ENCODE measurements around the gene CDH10. TPM values are rescaled to one million over a fixed set of nuclear protein-coding genes. Genes with fewer than 3 reads are reported as not detected.

The CDH10 gene
- total RNA-seq, 1 experiment from 2014 or later, result 0.31 TPM

DNA sequence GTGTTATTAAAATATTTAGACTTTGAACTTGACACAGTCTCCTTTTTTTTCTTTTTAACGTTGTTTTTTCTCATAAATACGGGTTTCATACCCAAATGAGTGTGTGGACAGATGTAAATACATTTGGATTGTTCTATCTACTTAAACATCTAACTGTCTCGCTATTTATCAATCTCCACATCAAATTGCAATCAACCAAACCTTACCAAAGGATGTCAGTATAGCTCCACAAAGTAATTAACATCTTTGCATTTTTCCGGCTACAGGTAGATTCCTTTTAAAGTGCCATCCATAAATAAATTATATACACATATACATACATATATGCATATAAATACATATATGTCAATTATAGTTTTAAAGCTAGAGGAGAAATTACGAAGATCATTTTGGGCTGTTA lies 705 bp upstream of the CDH10 start:
- H3K4me2 ChIP-seq (ENCODE audit: insufficient read depth, insufficient read length, low read length), result peak overlapping the region; percentile 82
- peaks cover 27 to 33% of the 10 kb centered on the region in 2 experiments for H3K4me1 Mint-ChIP-seq

More for the DNA sequence above, 705 bp upstream of the CDH10 start:
- no peaks in the 10 kb centered on the region for H3K4me1 ChIP-seq (ENCODE audit: insufficient read depth, low read length)
- H3K56ac ChIP-seq (ENCODE audit: insufficient read length, low read depth, low read length), result no peak overlapping the region
- H3K27me3 ChIP-seq (ENCODE audit: insufficient read depth, low read length), result no peaks in the 10 kb centered on the region; the same call in 1 of the 2 replicates
- H3K79me2 ChIP-seq (ENCODE audit: insufficient read depth, low read length), result no peaks in the 10 kb centered on the region
- no peak overlapping the region for H3K4ac ChIP-seq (ENCODE audit: low read depth, low read length)
- H2AK5ac ChIP-seq (ENCODE audit: insufficient read length, low read length), result no peak overlapping the region
- H3K9me3 ChIP-seq (ENCODE audit: control insufficient read depth, low read depth, low read length), result no peaks in the 10 kb centered on the region
- Mint-ChIP-seq H3K9me3 (no peaks in the 10 kb centered on the region), H3K36me3 (ENCODE audit: insufficient read depth in 1 of 3, low read depth in 3 of 3) (no peaks in the 10 kb centered on the region), H3K27ac (no peak overlapping the region), H3K4me3 (peak overlapping the region; percentile 26 to 57; a peak in 3 of 5 replicates), H3K27me3 (ENCODE audit: low read depth) (peaks cover 46% of the 10 kb centered on the region)
- H4K20me1 ChIP-seq (ENCODE audit: control insufficient read depth, insufficient read depth, insufficient read length), result no peaks in the 10 kb centered on the region
- no peak overlapping the region for H4K91ac ChIP-seq (ENCODE audit: insufficient read length, low read depth, low read length)
- H3K9ac ChIP-seq (ENCODE audit: extremely low read depth, insufficient read length, low read length), result no peak overlapping the region
- no peaks in the 10 kb centered on the region for H3K23me2 ChIP-seq (ENCODE audit: insufficient read length, low read depth, low read length, poor library complexity, severe bottlenecking)
- no peak overlapping the region for H2AFZ ChIP-seq (ENCODE audit: low read length)
- TF ChIP-seq, protein P1, sequence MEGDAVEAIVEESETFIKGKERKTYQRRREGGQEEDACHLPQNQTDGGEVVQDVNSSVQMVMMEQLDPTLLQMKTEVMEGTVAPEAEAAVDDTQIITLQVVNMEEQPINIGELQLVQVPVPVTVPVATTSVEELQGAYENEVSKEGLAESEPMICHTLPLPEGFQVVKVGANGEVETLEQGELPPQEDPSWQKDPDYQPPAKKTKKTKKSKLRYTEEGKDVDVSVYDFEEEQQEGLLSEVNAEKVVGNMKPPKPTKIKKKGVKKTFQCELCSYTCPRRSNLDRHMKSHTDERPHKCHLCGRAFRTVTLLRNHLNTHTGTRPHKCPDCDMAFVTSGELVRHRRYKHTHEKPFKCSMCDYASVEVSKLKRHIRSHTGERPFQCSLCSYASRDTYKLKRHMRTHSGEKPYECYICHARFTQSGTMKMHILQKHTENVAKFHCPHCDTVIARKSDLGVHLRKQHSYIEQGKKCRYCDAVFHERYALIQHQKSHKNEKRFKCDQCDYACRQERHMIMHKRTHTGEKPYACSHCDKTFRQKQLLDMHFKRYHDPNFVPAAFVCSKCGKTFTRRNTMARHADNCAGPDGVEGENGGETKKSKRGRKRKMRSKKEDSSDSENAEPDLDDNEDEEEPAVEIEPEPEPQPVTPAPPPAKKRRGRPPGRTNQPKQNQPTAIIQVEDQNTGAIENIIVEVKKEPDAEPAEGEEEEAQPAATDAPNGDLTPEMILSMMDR (conservative IDR thresholded peaks at IDR 0.05), result no peak
- no CpG with 5 or more reads among the region's 5 CpGs for WGBS (ENCODE audit: extremely low coverage, insufficient read length, low lambda C conversion rate)
- H3T11ph ChIP-seq (ENCODE audit: low read length), result no peak overlapping the region
- no peak for DNase-seq
- no peak overlapping the region for H2BK5ac ChIP-seq (ENCODE audit: insufficient read length, low read length)
- H2BK12ac ChIP-seq (ENCODE audit: insufficient read length, low read depth, low read length), result no peak overlapping the region
- no peak overlapping the region for H4K8ac ChIP-seq (replicated peaks; ENCODE audit: insufficient read length, low read depth, low read length)
- H3K18ac ChIP-seq (ENCODE audit: insufficient read length, low read depth, low read length), result no peak overlapping the region
- no peak overlapping the region for H3K23ac ChIP-seq (ENCODE audit: insufficient read length, low read depth, low read length)
- H3K27ac ChIP-seq (ENCODE audit: insufficient read length, low read depth, low read length), result no peak overlapping the region
- no peak overlapping the region for H2BK120ac ChIP-seq (ENCODE audit: low read depth, low read length, poor library complexity, severe bottlenecking)
- H2BK15ac ChIP-seq (ENCODE audit: low read depth, low read length), result no peak overlapping the region
- no peak overlapping the region for H3K14ac ChIP-seq (ENCODE audit: insufficient read depth, low read length)
- no peak overlapping the region for H4K5ac ChIP-seq (ENCODE audit: insufficient read length, low read depth, low read length)
- H2BK20ac ChIP-seq (ENCODE audit: low read depth, low read length, poor library complexity, severe bottlenecking), result no peak overlapping the region
- H3K79me1 ChIP-seq (ENCODE audit: insufficient read depth, low read depth, low read length, poor library complexity, severe bottlenecking), result no peaks in the 10 kb centered on the region

Measured in H9 (cell line).